Transverse colon (tissue), 4 donors: Measurements from ENCODE around the gene GAS2.

Experiments used
- EP300 ChIP-seq: sonication (generic); formaldehyde crosslinking; IDR thresholded peaks from one replicate; pipeline ENCODE4 v1.6.1; 2017; ENCODE audit warnings: antibody characterized with exemption, low read depth
- POLR2A ChIP-seq: fragments of 450-650 bp; IDR thresholded peaks from one replicate; pipeline ENCODE4 v1.6.1; 2016; ENCODE audit warnings: antibody characterized with exemption, mild to moderate bottlenecking, moderate library complexity
- POLR2AphosphoS5 ChIP-seq, 3 donors: sonication (generic); formaldehyde crosslinking; IDR thresholded peaks; one replicate each; pipeline ENCODE4 v1.6.1; 2016; ENCODE audit warnings: antibody characterized with exemption in 3 of 3
- TF ChIP-seq, protein P1 (sequence below), 5 experiments: fragments of 200-600 bp in 3 of 5; fragments of 450-650 bp in 2 of 5; sonication (generic) in 3 of 5; IDR thresholded peaks; 1 replicate in 2 of 5; 2 replicates in 3 of 5; pipeline ENCODE4 v1.5.1; 2016 to 2017; ENCODE audit warnings: antibody characterized with exemption in 5 of 5, inconsistent platforms in 3 of 5, mild to moderate bottlenecking in 2 of 5, moderate library complexity in 1 of 5

DNA sequence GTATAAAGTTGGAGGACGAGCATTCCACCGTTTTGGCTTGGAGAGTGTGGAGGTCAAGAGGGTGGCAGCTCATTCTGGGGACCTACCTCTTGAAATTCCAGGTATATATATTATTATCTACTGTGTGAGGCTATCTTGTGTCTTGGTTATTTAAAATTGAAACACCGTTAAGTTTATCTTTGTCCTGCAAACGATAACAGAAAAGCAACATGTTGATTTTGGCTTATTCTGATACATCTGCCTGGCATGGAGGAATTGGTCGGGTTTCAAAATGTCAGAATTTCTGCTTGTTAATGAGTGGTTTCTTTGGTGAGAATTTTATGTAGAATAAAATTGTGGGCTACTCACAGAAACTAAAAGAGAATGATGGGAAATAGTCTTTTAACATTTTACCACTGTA, 108.8 kb downstream of the GAS2 start:
- TF ChIP-seq, protein P1, sequence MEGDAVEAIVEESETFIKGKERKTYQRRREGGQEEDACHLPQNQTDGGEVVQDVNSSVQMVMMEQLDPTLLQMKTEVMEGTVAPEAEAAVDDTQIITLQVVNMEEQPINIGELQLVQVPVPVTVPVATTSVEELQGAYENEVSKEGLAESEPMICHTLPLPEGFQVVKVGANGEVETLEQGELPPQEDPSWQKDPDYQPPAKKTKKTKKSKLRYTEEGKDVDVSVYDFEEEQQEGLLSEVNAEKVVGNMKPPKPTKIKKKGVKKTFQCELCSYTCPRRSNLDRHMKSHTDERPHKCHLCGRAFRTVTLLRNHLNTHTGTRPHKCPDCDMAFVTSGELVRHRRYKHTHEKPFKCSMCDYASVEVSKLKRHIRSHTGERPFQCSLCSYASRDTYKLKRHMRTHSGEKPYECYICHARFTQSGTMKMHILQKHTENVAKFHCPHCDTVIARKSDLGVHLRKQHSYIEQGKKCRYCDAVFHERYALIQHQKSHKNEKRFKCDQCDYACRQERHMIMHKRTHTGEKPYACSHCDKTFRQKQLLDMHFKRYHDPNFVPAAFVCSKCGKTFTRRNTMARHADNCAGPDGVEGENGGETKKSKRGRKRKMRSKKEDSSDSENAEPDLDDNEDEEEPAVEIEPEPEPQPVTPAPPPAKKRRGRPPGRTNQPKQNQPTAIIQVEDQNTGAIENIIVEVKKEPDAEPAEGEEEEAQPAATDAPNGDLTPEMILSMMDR (IDR thresholded peaks at IDR 0.05) = no peak
- TF ChIP-seq EP300 = no peak
- TF ChIP-seq POLR2A = no peak
- no peak for TF ChIP-seq POLR2AphosphoS5 (IDR thresholded peaks at IDR 0.05)
